LNCaP clone FGC (cell line): ENCODE data around the gene NFKB1.
"Not testable (repeated sequence)": the region's sequence is repeated elsewhere in the genome, so short reads cannot be mapped to it uniquely, and the experiment has no call there.

ENCODE experiments used
- DNase-seq: peaks from one replicate; pipeline ENCODE4 v3.0.0-alpha.2; 2011; ENCODE audit warnings: low read depth
- H3K4me3 ChIP-seq: 2 replicates; pipeline ENCODE4 v1.5.1; 2011; ENCODE audit warnings: mild to moderate bottlenecking, low read depth, low read length, control low read depth
- TF ChIP-seq, protein P1 (sequence below): IDR thresholded peaks from 2 replicates; pipeline ENCODE4 v1.5.1; 2012; ENCODE audit warnings: mild to moderate bottlenecking; ENCODE audit not compliant: control insufficient read depth, insufficient read depth; ENCODE audit errors: extremely low read depth

The NFKB1 gene

DNA sequence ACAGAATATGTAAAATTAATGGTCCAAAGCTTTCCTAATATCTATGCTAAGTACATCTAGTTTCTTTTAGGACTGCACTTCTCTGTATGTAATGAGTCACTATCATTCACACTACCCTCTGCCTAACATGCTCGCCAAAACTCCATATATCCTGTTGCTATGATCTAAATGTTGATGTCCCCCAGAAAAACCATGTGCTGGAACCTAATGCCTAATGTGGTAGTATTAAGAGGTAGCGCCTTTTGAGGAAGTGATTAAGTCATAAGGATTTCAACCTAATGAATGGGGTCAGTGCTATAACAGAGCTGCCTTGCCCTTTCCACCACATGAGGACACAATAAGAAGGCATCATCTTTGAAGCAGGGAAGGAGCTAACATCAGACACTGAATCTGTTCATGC is 34.9 kb upstream of the NFKB1 start:
- TF ChIP-seq, protein P1, sequence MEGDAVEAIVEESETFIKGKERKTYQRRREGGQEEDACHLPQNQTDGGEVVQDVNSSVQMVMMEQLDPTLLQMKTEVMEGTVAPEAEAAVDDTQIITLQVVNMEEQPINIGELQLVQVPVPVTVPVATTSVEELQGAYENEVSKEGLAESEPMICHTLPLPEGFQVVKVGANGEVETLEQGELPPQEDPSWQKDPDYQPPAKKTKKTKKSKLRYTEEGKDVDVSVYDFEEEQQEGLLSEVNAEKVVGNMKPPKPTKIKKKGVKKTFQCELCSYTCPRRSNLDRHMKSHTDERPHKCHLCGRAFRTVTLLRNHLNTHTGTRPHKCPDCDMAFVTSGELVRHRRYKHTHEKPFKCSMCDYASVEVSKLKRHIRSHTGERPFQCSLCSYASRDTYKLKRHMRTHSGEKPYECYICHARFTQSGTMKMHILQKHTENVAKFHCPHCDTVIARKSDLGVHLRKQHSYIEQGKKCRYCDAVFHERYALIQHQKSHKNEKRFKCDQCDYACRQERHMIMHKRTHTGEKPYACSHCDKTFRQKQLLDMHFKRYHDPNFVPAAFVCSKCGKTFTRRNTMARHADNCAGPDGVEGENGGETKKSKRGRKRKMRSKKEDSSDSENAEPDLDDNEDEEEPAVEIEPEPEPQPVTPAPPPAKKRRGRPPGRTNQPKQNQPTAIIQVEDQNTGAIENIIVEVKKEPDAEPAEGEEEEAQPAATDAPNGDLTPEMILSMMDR = no peak
- no peak for DNase-seq
- H3K4me3 ChIP-seq = no peak overlapping the region

DNA sequence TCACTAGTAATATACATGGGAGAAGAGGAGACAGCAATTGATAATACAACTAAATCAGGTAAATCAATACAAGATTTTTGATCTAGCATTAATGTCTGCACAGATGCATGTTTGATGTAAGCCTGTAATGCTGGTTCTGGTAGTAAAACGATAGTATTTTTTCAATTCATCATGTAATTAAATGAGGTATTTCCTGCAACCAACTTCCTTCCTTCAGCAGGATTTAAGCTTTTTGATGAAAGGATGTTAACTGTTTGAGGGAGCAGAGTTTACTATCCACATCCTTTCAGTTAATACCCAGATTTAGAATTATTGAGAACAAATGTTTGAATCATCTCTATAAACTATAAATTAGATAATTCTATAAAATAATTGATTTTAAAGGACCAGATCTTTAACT is 31.4 kb upstream of the NFKB1 start:
- no peak overlapping the region for H3K4me3 ChIP-seq
- DNase-seq = no peak
- TF ChIP-seq, protein P1 = no peak

DNA sequence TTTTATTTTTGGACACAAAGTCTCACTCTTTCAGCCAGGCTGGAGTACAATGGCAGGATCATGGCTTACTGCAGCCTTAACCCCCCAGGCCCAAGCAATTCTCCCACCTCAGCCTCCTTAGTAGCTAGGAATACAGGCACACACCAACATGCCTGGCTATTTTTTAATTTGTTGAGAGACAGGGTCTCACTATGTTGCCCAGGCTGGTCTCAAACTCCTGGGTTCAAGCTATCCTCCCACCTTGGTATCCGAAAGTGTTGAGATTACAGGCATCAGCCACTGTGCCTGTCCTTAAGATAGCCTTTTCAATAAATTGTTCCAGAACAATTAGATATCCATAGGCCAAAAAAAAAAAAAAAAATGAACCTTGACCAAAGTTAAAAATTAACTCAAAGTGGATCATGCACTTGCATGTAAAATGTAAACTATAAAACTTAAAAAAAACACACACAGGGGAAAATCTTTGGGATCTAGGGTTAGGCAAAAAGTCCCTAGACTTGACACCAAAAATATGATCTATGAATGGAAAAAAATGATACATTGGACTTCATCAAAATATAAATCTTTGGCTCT is 28.6 kb upstream of the NFKB1 start:
- TF ChIP-seq, protein P1 = no peak
- H3K4me3 ChIP-seq = no peak overlapping the region
- DNase-seq = no peak

DNA sequence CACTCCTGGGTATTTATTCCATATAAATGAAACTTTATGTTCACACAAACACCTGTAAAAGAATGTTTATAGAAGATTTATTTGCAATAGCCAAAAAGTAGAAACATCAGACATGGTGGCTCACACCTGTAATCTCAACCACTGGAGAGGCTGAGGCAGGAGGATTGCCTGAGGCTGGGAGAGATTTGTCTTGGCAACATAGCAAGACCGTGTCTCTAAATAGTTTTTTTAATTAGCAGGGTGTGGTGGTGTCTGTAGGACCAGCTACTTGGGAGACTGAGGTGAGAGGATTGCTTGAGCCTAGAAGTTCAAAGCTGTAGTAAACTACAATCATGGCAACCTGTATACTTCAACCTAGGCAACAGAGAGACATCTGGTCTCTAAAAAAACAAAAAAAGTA is 27.7 kb upstream of the NFKB1 start:
- no peak for DNase-seq
- no peak overlapping the region for H3K4me3 ChIP-seq
- TF ChIP-seq, protein P1 = no peak

DNA sequence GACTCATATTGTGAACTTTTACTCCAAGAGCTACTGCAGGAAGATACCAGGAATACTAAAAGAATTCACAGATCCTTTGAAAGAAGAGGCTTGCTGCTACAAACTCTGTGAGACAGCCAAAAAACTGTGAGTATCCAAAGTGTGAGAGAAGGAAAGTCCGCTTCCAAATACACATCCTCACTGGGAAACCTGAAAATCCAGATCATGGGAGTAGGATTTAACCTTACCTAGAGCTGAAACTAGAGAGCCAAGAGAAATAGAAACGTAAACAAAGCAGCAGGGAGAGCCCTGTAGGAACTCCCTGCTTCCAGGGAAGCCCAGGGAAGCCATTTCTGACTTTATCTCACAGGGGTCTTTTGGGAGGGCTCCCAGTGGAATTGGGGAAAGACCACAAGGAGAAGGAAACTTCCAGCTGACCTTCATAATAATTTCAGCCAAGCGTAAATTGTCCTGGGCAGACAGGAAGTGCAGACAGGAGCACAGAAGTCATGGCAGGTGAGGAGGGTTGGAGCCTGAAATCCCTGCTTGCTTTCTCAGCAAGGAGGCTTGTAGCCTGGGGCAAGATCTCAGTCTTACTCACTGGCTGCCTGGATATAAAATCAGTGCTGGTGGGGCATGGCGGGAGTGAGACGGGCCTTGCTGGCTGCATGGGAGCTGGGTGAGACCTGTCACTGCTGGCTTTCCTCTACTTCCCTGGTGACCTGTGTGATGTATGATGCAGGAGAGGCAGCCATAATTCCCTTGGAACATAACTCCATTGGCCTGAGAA is 26.2 kb upstream of the NFKB1 start:
- DNase-seq = no peak
- TF ChIP-seq, protein P1 = no peak
- no peak overlapping the region for H3K4me3 ChIP-seq

DNA sequence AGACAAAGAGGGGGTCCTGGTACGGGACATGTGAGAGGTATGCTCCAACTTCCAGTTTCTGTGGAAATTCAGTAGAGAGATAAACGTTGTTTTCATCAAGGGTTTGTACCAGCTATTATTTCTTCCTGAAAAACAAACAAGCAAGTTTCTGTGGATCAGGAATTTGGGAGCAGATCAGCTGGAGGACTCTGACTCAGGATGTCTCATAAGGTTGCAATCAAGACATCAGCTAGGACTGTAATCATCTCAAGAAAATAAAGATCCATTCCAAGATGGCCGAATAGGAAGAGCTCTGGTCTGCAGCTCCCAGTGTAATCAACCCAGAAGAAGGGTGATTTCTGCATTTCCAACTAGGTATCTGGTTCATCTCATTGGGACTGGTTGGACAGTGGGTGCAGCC is 23.5 kb upstream of the NFKB1 start:
- no peak for DNase-seq
- no peak overlapping the region for H3K4me3 ChIP-seq
- TF ChIP-seq, protein P1 = no peak

DNA sequence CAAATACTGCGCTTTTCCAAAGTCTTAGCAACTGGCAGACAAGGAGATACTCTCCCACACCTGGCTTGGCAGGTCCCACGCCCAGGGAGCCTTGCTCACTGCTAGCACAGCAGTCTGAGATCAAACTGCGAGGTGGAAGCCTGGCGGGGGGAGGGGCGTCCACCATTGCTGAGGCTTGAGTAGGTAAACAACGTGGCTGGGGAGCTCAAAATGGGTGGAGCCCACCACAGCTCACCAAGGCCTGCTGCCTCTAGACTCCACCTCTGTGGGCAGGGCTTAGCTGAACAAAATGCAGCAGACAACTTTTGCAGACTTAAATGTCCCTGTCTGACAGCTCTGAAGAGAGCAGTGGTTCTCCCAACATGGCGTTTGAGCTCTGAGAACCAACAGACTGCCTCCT is 23.0 kb upstream of the NFKB1 start:
- TF ChIP-seq, protein P1 = no peak
- DNase-seq = no peak
- H3K4me3 ChIP-seq = no peak overlapping the region

DNA sequence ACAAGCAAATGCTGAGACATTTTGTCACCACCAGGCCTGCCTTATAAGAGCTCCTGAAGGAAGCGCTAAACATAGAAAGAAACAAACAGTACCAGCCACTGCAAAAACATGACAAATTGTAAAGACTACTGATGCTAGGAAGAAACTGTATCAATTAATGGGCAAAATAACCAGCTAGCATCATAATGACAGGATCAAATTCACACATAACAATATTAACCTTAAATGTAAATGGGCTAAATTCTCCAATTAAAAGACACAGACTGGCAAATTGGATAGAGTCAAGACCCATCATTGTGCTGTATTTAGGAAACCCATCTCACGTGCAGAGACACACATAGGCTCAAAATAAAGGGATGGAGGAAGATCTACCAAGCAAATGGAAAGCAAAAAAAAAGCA is 21.3 kb upstream of the NFKB1 start:
- DNase-seq = not testable (repeated sequence)

More for the DNA sequence above, 21.3 kb upstream of the NFKB1 start:
- H3K4me3 ChIP-seq = not testable (repeated sequence)
